PC-3 (cell line): Measurements from ENCODE around the gene HMCN2. TPM values are rescaled to one million over a fixed set of nuclear protein-coding genes. Genes with fewer than 3 reads are reported as not detected.

Experiments used
- ATAC-seq: fragments of 200-7000 bp; cut with Tn5 transposase; 2 replicates; pipeline ENCODE4 v1.9.1; 2020; ENCODE audit warnings: mild to moderate bottlenecking, moderate library complexity
- BruUV-seq: library from RNA; stranded (reverse); fragments of 400-500 nt; replicated peaks from 2 replicates; lab custom pipeline; 2021; lab: Mats Ljungman, UMichigan
- CTCF ChIA-PET: fragments of 300-600 bp; sonication (Branson Sonifier 250); formaldehyde crosslinking; loops from one replicate; lab custom pipeline; 2022; ENCODE audit warnings: antibody characterized with exemption; lab: Charles Lee
- POLR2A ChIA-PET: fragments of 300-600 bp; sonication (Branson Sonifier 250); formaldehyde crosslinking; loops from one replicate; lab custom pipeline; 2022; ENCODE audit warnings: antibody characterized with exemption; ENCODE audit not compliant: unreplicated experiment; lab: Charles Lee
- DNase-seq: peaks from one replicate; pipeline ENCODE4 v3.0.0-alpha.2; 2015
- H2AFZ ChIP-seq: fragments of 300-600 bp; sonication (generic); 2 replicates; pipeline ENCODE4 v1.6.0; 2016; ENCODE audit warnings: antibody characterized with exemption, low read length
- H3F3A ChIP-seq: fragments of 300-600 bp; sonication (generic); one replicate; pipeline ENCODE4 v1.6.0; 2017; ENCODE audit warnings: antibody characterized with exemption, low read length, control low read depth, mild to moderate bottlenecking; ENCODE audit not compliant: unreplicated experiment
- H3K27ac ChIP-seq: fragments of 300-600 bp; sonication (generic); 2 replicates; pipeline ENCODE4 v1.5.1; 2016; ENCODE audit warnings: mild to moderate bottlenecking, low read length
- H3K27me3 ChIP-seq: fragments of 300-600 bp; sonication (generic); 2 replicates; pipeline ENCODE4 v1.6.1; 2016; ENCODE audit warnings: low read length, mixed read lengths
- H3K36me3 ChIP-seq: fragments of 300-600 bp; sonication (generic); 2 replicates; pipeline ENCODE4 v1.6.1; 2016; ENCODE audit warnings: low read depth, mixed run types, low read length, mixed read lengths
- H3K4me1 ChIP-seq: fragments of 300-600 bp; sonication (generic); 2 replicates; pipeline ENCODE4 v1.5.1; 2016; ENCODE audit warnings: low read length; ENCODE audit not compliant: insufficient read depth
- H3K4me2 ChIP-seq: fragments of 300-600 bp; sonication (generic); 2 replicates; pipeline ENCODE4 v1.6.0; 2016; ENCODE audit warnings: low read length
- H3K4me3 ChIP-seq: fragments of 300-600 bp; sonication (generic); 2 replicates; pipeline ENCODE4 v1.5.1; 2016; ENCODE audit warnings: mild to moderate bottlenecking, low read length, mixed read lengths
- H3K79me2 ChIP-seq: fragments of 300-600 bp; sonication (generic); 2 replicates; pipeline ENCODE4 v1.6.1; 2017; ENCODE audit warnings: low read length, mixed read lengths
- H3K9ac ChIP-seq: fragments of 300-600 bp; sonication (generic); 2 replicates; pipeline ENCODE4 v1.6.0; 2016; ENCODE audit warnings: mild to moderate bottlenecking, low read length
- H3K9me2 ChIP-seq: fragments of 300-600 bp; sonication (generic); replicated peaks from 2 replicates; pipeline ENCODE4 v1.6.1; 2016; ENCODE audit warnings: mixed run types, low read length, mixed read lengths
- H3K9me3 ChIP-seq: fragments of 300-600 bp; sonication (generic); 2 replicates; pipeline ENCODE4 v1.6.1; 2016; ENCODE audit warnings: low read length, mixed read lengths
- H4K20me1 ChIP-seq: fragments of 300-600 bp; sonication (generic); 2 replicates; pipeline ENCODE4 v1.6.1; 2016; ENCODE audit warnings: low read length, mixed read lengths
- EZH2 ChIP-seq: fragments of 300-600 bp; sonication (generic); IDR thresholded peaks from one replicate; pipeline ENCODE4 v1.6.1; 2017; ENCODE audit warnings: antibody characterized with exemption, mild to moderate bottlenecking, low read length; ENCODE audit not compliant: unreplicated experiment
- EZH2phosphoT487 ChIP-seq: fragments of 300-600 bp; sonication (generic); IDR thresholded peaks from 2 replicates; pipeline ENCODE4 v1.6.1; 2018; ENCODE audit warnings: mild to moderate bottlenecking, antibody characterized with exemption, low read length, borderline replicate concordance
- intact Hi-C: fragments of 100-400 bp; cut with micrococcal nuclease; formaldehyde crosslinking; loops from 2 replicates; pipeline ENCODE4 v1.9.0; 2023
- total RNA-seq: library from RNA; depleted of rRNA; stranded (reverse); fragments of >200 nt; gene quantifications from 2 replicates; pipeline ENCODE4 v1.2.3, GENCODE V29; 2014
- TF ChIP-seq, protein P1 (sequence below): fragments of 300-600 bp; sonication (generic); conservative IDR thresholded peaks from 2 replicates; pipeline ENCODE4 v1.5.1; 2017; ENCODE audit warnings: antibody characterized with exemption, low read depth, mild to moderate bottlenecking, low read length

HMCN2 gene
- total RNA-seq, 1 experiment from 2014 or later = 0.11 TPM

DNA sequence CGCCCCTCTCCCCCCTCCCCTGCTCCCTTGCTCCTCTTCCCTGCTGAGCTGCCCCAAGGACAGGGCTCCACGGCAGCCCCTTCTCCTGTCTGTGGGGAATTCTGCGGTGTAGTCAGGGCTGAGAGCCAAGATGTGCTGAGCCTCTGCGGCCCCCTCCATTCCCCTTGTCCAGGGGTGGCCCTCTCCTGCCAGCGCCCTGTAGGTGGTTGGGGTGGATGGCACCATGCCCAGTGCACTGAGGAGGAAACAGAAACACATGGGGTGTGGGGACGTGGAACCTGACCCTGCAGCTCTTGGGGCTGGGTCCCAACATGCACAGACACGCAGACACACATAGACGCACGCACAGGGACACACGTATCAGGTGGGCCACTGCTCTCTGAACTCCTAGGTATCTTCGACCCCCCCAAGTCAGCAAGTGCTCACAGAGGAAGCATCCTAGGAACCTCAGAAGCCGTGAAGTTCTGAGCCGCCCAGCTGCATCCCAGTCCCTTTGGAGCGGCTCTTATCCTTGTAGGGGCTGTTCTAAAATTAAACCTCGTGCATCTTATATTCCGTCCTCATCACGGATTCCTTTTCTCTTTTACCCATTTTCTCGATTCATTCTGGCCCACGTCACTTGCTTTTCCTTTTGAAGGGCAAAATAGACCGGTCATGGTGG is 64.8 kb downstream of the HMCN2 start:
- no TSS peak for BruUV-seq
- Histone ChIP-seq H3K36me3 (no peaks in the 10 kb centered on the region), H2AFZ (no peak overlapping the region), H3K79me2 (no peaks in the 10 kb centered on the region), H3K4me3 (no peak overlapping the region), H3K4me1 (no peaks in the 10 kb centered on the region; the same call in 1 of the 2 replicates), H3K9me2 (no peaks in the 10 kb centered on the region), H4K20me1 (no peaks in the 10 kb centered on the region), H3K27ac (no peak overlapping the region), H3F3A (no peaks in the 10 kb centered on the region), H3K4me2 (no peak overlapping the region), H3K27me3 (peaks cover 24% of the 10 kb centered on the region), H3K9me3 (no peaks in the 10 kb centered on the region), H3K9ac (no peak overlapping the region)
- ChIA-PET CTCF (no interaction called here), POLR2A (no interaction called here)
- intact Hi-C loops = no loop called here
- DNase-seq = no peak
- no peak for ATAC-seq
- TF ChIP-seq, protein P1, sequence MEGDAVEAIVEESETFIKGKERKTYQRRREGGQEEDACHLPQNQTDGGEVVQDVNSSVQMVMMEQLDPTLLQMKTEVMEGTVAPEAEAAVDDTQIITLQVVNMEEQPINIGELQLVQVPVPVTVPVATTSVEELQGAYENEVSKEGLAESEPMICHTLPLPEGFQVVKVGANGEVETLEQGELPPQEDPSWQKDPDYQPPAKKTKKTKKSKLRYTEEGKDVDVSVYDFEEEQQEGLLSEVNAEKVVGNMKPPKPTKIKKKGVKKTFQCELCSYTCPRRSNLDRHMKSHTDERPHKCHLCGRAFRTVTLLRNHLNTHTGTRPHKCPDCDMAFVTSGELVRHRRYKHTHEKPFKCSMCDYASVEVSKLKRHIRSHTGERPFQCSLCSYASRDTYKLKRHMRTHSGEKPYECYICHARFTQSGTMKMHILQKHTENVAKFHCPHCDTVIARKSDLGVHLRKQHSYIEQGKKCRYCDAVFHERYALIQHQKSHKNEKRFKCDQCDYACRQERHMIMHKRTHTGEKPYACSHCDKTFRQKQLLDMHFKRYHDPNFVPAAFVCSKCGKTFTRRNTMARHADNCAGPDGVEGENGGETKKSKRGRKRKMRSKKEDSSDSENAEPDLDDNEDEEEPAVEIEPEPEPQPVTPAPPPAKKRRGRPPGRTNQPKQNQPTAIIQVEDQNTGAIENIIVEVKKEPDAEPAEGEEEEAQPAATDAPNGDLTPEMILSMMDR = no peak
- TF ChIP-seq EZH2phosphoT487 (no peak), EZH2 (no peak)

GRCh38 chr9:130331061-130331460 is 65.5 kb downstream of the HMCN2 start:
- Histone ChIP-seq H3K36me3 (no peaks in the 10 kb centered on the region), H3K27me3 (peaks cover 24% of the 10 kb centered on the region), H3K4me3 (no peak overlapping the region), H3F3A (no peaks in the 10 kb centered on the region), H3K9ac (no peak overlapping the region), H2AFZ (no peak overlapping the region), H4K20me1 (no peaks in the 10 kb centered on the region), H3K4me2 (no peak overlapping the region), H3K9me3 (no peaks in the 10 kb centered on the region), H3K27ac (no peak overlapping the region), H3K4me1 (no peaks in the 10 kb centered on the region; the same call in 1 of the 2 replicates), H3K9me2 (no peaks in the 10 kb centered on the region), H3K79me2 (no peaks in the 10 kb centered on the region)
- intact Hi-C loops = no loop called here
- ChIA-PET CTCF (no interaction called here), POLR2A (no interaction called here)
- no peak for ATAC-seq
- TF ChIP-seq, protein P1 = no peak
- TF ChIP-seq EZH2phosphoT487 = no peak
- no peak for TF ChIP-seq EZH2
- DNase-seq = no peak
- no TSS peak for BruUV-seq

GRCh38 chr9:130331573-130331972 is 66.0 kb downstream of the HMCN2 start:
- H3K9ac ChIP-seq = no peak overlapping the region
- no peaks in the 10 kb centered on the region for H3K79me2 ChIP-seq
- peaks cover 24% of the 10 kb centered on the region for H3K27me3 ChIP-seq
- TF ChIP-seq EZH2phosphoT487 (no peak), EZH2 (no peak)
- TF ChIP-seq, protein P1 = no peak
- DNase-seq (no peak), ATAC-seq (no peak)
- CTCF ChIA-PET = no interaction called here
- no peaks in the 10 kb centered on the region for H3K9me3 ChIP-seq
- H3F3A ChIP-seq = no peaks in the 10 kb centered on the region
- H3K4me2 ChIP-seq = no peak overlapping the region
- no peak overlapping the region for H2AFZ ChIP-seq
- no peak overlapping the region for H3K4me3 ChIP-seq
- BruUV-seq = no TSS peak
- POLR2A ChIA-PET = no interaction called here
- no peak overlapping the region for H3K27ac ChIP-seq
- intact Hi-C loops = no loop called here
- no peaks in the 10 kb centered on the region; the same call in 1 of the 2 replicates for H3K4me1 ChIP-seq
- H4K20me1 ChIP-seq = no peaks in the 10 kb centered on the region
- no peaks in the 10 kb centered on the region for H3K36me3 ChIP-seq
- no peaks in the 10 kb centered on the region for H3K9me2 ChIP-seq
